GM12873 (cell line): ENCODE results near the gene RRP1B.

ENCODE experiments used
- CTCF ChIP-seq: IDR thresholded peaks from 2 replicates; pipeline ENCODE4 v1.5.1; 2012; ENCODE audit warnings: low read depth, mild to moderate bottlenecking, moderate library complexity, low read length, control low read depth; ENCODE audit not compliant: insufficient read depth; ENCODE audit errors: missing control alignments

Gene RRP1B

DNA sequence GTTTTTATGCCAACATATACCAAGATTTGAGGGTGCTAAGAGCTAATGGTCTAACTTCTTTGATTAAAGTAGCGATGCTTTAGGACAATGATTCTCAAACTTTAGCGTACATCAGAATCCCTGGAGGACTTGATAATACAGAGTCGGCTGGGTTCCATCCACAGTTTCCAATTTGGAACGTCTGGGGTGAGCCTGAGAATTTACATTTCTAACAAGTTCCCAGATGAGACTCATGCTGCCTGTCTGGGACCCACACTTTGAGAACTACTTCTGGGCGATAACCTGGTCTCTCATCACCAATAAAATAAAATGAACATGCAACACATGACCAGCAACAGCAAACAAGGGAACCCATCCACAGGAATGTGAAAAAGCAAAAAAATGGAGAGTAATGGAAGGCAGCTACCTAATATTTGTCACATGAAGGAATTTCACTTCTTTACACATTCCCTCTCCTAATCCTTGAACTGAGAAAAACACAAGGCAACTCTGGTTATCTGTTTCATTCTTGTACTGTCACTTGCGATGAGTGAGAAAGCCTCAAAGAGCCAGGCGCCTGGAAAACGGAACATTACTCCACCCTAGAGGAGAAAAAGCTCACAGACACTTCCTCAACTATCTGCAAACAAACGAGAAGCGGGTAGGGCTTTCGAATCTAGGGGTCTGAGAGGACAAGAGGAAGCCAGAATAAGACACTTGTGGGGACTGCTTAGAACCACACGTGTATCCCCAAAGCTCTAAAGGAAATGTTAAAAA is 14.0 kb upstream of the RRP1B start:
- peak; percentile 54 for TF ChIP-seq CTCF

DNA sequence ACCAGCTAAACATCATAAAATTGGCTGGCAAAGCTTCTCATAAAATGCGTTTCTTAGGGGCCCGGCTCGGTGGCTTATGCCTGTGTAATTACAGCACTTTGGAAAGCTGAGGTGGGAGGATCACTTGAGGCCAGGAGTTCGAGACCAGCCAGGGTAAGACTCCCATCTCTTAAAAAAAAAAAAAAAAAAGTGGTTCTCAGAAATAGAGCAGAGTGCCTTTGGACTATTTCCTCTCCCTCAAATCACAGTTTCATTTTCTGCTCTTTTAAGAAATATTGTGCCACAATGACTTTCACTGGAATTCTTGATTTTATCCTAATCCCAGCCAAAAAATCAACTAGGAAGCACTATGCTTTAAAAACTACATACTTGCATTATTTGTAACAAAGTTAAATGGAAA is 13.4 kb upstream of the RRP1B start:
- TF ChIP-seq CTCF = no peak

- TF ChIP-seq CTCF = peak; percentile 99
Observed at GRCh38 chr21:43646550-43647260, 12.7 kb upstream of the RRP1B start.

DNA sequence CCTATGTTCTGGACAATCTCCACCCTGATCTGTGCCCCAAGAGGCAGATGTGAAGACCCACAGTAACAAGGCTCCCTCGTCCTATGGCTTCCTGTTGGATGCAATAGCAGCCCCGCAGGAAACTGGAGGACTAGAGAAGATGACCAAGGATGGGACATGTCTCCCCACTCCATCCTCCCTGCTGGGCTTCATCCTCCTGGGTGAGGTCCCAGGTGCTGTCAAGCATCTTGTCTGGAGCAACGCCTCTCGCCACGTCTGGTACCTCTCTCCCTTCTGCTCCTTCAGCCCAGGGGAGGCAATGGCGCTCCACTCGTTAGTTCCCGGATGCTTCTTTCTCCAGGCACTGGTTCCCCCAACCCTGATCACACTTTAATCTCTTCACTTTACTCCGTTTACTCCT is 11.2 kb upstream of the RRP1B start:
- no peak for TF ChIP-seq CTCF

DNA sequence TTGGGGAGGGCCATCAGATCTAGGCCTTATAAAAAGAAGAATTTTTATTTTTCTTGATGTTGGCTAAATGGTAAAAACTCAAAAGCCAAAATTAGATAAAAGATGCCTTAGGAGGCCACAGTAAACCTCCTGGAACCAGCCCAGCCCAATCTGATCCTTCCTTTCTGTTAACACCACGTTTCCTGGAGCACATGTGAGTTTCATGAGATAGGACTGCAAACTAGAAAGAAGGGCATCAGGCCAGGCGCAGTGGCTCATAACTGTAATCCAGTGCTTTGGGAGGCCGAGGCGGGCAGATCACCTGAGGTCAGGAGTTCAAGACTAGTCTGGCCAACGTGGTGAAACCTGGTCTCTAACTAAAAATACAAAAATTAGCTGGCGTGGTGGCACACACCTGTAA is 6.7 kb upstream of the RRP1B start:
- no peak for TF ChIP-seq CTCF

DNA sequence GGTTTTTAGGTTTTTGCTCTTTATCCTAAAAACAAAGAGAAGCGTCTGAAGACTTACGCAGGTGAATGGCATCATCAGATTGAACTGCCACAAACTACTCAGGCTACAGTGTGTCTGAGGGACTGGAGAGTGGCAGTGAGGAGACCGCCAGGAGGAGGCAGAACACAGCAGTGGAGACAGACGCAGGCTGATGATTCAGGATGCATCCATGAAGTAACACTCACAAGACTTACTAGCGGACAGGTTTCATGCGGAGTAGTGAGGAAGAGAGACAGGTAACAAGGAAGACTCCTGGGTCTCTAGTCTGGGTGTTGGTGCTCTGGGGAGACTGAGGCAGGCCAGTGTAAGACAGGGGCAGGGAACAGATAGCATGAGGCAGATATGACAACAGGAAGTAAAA is 5.7 kb upstream of the RRP1B start:
- no peak for TF ChIP-seq CTCF

DNA sequence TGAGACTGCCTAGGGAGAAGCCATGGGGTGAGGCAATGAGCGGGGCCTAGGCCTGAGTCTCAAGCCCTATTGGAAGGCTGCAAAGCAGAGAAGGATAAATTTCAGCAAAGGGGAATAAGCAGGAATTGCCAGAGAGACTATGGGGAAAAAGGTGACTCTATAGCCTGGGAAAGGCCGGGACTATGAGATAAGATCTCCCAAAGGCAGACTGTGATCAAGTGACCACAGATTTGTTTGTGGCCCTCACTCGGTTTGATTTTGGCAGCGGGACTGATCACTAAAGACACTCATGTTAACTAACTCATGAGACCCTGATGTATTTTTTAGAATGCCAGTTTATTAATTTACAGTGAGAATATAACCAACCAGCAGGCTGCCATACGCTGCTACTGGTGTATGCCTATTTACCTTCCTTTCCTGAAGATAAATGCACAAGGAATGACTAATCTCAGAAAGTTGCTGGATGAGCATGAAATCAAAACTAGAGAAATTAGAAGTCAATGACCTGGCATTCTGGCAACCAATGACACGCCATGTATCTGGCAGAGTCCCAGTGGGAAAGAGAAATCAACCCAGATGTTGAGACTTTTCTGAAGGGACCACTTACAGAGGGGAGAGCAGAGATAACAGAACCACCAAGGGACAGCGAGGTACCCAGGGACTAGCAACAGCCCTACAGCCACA is 4.4 kb upstream of the RRP1B start:
- no peak for TF ChIP-seq CTCF
